ENCODE data around the gene KDM1B. TPM values are rescaled to one million over a fixed set of nuclear protein-coding genes. Genes with fewer than 3 reads are reported as not detected.
"Not testable (repeated sequence)": the region's sequence is repeated elsewhere in the genome, so short reads cannot be mapped to it uniquely, and the experiment has no call there.

The KDM1B gene
- total RNA-seq, 2 donors from 2014 or later, result 28.4 to 43.5 TPM

- no peak for DNase-seq
- no peak for TF ChIP-seq CTCF (IDR thresholded peaks at IDR 0.05)
- intact Hi-C loops (cut with DNase I), result no loop called here
- H3K9ac ChIP-seq (ENCODE audit: low read depth in 2 of 2, low read length in 2 of 2), result no peak overlapping the region
- no peaks in the 10 kb centered on the region for H3K36me3 ChIP-seq
- H3K4me3 ChIP-seq, result no peak overlapping the region
- no peaks in the 10 kb centered on the region for H3K27me3 ChIP-seq
- H3K27ac ChIP-seq, result no peak overlapping the region
- H3K9me3 ChIP-seq, result no peaks in the 10 kb centered on the region
- H3K4me1 ChIP-seq, result no peaks in the 10 kb centered on the region
Measured at GRCh38 chr6:18221288-18221615, 66.0 kb downstream of the KDM1B start.

- H3K9ac ChIP-seq (ENCODE audit: low read depth in 2 of 2, low read length in 2 of 2); H3K4me3 ChIP-seq; H3K4me1 ChIP-seq; H3K9me3 ChIP-seq; H3K27me3 ChIP-seq; DNase-seq; intact Hi-C loops (cut with DNase I); H3K27ac ChIP-seq; H3K36me3 ChIP-seq: not testable (repeated sequence)
Measured at GRCh38 chr6:18226451-18227105, 71.4 kb downstream of the KDM1B start.

GRCh38 chr6:18227166-18227565 lies 71.9 kb downstream of the KDM1B start:
- H3K27me3 ChIP-seq; H3K4me1 ChIP-seq; H3K36me3 ChIP-seq; intact Hi-C loops (cut with DNase I); H3K9me3 ChIP-seq; H3K4me3 ChIP-seq; H3K9ac ChIP-seq (ENCODE audit: low read depth in 2 of 2, low read length in 2 of 2); H3K27ac ChIP-seq; DNase-seq: not testable (repeated sequence)

GRCh38 chr6:18228590-18228989 lies 73.4 kb downstream of the KDM1B start:
- intact Hi-C loops (cut with DNase I); H3K4me1 ChIP-seq; DNase-seq; H3K27me3 ChIP-seq; H3K9ac ChIP-seq (ENCODE audit: low read depth in 2 of 2, low read length in 2 of 2); H3K36me3 ChIP-seq; H3K4me3 ChIP-seq; H3K9me3 ChIP-seq; H3K27ac ChIP-seq: not testable (repeated sequence)

GRCh38 chr6:18231856-18232255 lies 76.6 kb downstream of the KDM1B start:
- H3K36me3 ChIP-seq, result not testable (repeated sequence)

GRCh38 chr6:18233770-18234169 lies 78.5 kb downstream of the KDM1B start:
- DNase-seq; H3K9me3 ChIP-seq; H3K27me3 ChIP-seq; H3K36me3 ChIP-seq; H3K27ac ChIP-seq; H3K4me1 ChIP-seq; H3K4me3 ChIP-seq; H3K9ac ChIP-seq (ENCODE audit: low read depth in 2 of 2, low read length in 2 of 2); intact Hi-C loops (cut with DNase I): not testable (repeated sequence)

More at GRCh38 chr6:18231856-18232255, 76.6 kb downstream of the KDM1B start:
- H3K27me3 ChIP-seq; H3K4me3 ChIP-seq; intact Hi-C loops (cut with DNase I); H3K27ac ChIP-seq; H3K9me3 ChIP-seq; H3K4me1 ChIP-seq; DNase-seq; H3K9ac ChIP-seq (ENCODE audit: low read depth in 2 of 2, low read length in 2 of 2): not testable (repeated sequence)

- Histone ChIP-seq H3K4me3 (no peak overlapping the region), H3K9ac (ENCODE audit: low read depth in 2 of 2, low read length in 2 of 2) (no peak overlapping the region), H3K4me1 (no peaks in the 10 kb centered on the region), H3K27me3 (no peaks in the 10 kb centered on the region), H3K36me3 (peaks cover 6% of the 10 kb centered on the region), H3K9me3 (no peaks in the 10 kb centered on the region), H3K27ac (no peak overlapping the region)
- intact Hi-C loops (cut with DNase I), result no loop called here
- DNase-seq, result no peak
- TF ChIP-seq CTCF (IDR thresholded peaks at IDR 0.05), result no peak
Measured at GRCh38 chr6:18234564-18234963, 79.3 kb downstream of the KDM1B start.

GRCh38 chr6:18235524-18235923 lies 80.3 kb downstream of the KDM1B start:
- TF ChIP-seq CTCF (IDR thresholded peaks at IDR 0.05), result no peak
- H3K27ac ChIP-seq, result no peak overlapping the region
- H3K9ac ChIP-seq (ENCODE audit: low read depth in 2 of 2, low read length in 2 of 2), result no peak overlapping the region
- H3K9me3 ChIP-seq, result no peaks in the 10 kb centered on the region
- H3K4me3 ChIP-seq, result no peak overlapping the region
- intact Hi-C loops (cut with DNase I), result no loop called here
- H3K4me1 ChIP-seq, result no peaks in the 10 kb centered on the region
- no peaks in the 10 kb centered on the region for H3K27me3 ChIP-seq
- H3K36me3 ChIP-seq, result peaks cover 6% of the 10 kb centered on the region
- DNase-seq, result no peak

Measured in colonic mucosa (tissue), 4 donors.